SK-N-MC (cell line): ENCODE measurements around the gene ZBTB21.

ENCODE experiments used
- DNase-seq: peaks from one replicate; pipeline ENCODE4 v3.0.0-alpha.2; 2011; ENCODE audit warnings: low read depth, low spot score
- H3K27ac ChIP-seq: fragments of 200-600 bp; sonication (generic); 2 replicates; pipeline ENCODE4 v1.5.1; 2016; ENCODE audit warnings: mixed run types
- H3K36me3 ChIP-seq: fragments of 200-600 bp; sonication (generic); 2 replicates; pipeline ENCODE4 v1.6.1; 2017; ENCODE audit warnings: antibody characterized with exemption, low read length, mixed read lengths; ENCODE audit not compliant: insufficient read depth
- H3K4me3 ChIP-seq: fragments of 200-600 bp; sonication (generic); 2 replicates; pipeline ENCODE4 v1.5.1; 2016
- H3K9ac ChIP-seq: fragments of 200-600 bp; sonication (generic); 2 replicates; pipeline ENCODE4 v1.8.0; 2017; ENCODE audit warnings: mixed run types, mixed read lengths; ENCODE audit not compliant: insufficient read length
- H3K9me3 ChIP-seq: fragments of 200-600 bp; sonication (generic); 2 replicates; pipeline ENCODE4 v1.6.1; 2017; ENCODE audit warnings: low read depth, mild to moderate bottlenecking, antibody characterized with exemption, low read length, moderate library complexity, mixed read lengths
- EZH2 ChIP-seq: fragments of 200-600 bp; sonication (generic); IDR thresholded peaks from one replicate; pipeline ENCODE4 v1.6.1; 2017; ENCODE audit warnings: antibody characterized with exemption
- FOXP2 ChIP-seq: optimal IDR thresholded peaks from 2 replicates; pipeline ENCODE3; 2011; ENCODE audit warnings: mild to moderate bottlenecking, moderate library complexity; ENCODE audit not compliant: insufficient read depth; ENCODE audit errors: extremely low read length, control extremely low read depth
- POLR2AphosphoS5 ChIP-seq: IDR thresholded peaks from 2 replicates; pipeline ENCODE4 v1.6.1; 2012; ENCODE audit warnings: mild to moderate bottlenecking, low read depth, low read length, borderline replicate concordance

ZBTB21 gene

GRCh38 chr21:42007356-42007940, 2.7 kb downstream of the ZBTB21 start:
- no peak overlapping the region for H3K9ac ChIP-seq
- peaks cover 34% of the 10 kb centered on the region for H3K36me3 ChIP-seq
- TF ChIP-seq FOXP2 (no peak), POLR2AphosphoS5 (no peak)
- H3K27ac ChIP-seq: no peak overlapping the region
- DNase-seq: no peak
- H3K9me3 ChIP-seq: no peaks in the 10 kb centered on the region
- H3K4me3 ChIP-seq: no peak overlapping the region

GRCh38 chr21:42006765-42007164, 3.4 kb downstream of the ZBTB21 start:
- Histone ChIP-seq H3K27ac (no peak overlapping the region), H3K36me3 (peaks cover 41% of the 10 kb centered on the region), H3K9ac (no peak overlapping the region), H3K9me3 (no peaks in the 10 kb centered on the region), H3K4me3 (no peak overlapping the region)
- no peak for TF ChIP-seq FOXP2
- no peak for TF ChIP-seq EZH2
- no peak for TF ChIP-seq POLR2AphosphoS5
- no peak for DNase-seq

DNA sequence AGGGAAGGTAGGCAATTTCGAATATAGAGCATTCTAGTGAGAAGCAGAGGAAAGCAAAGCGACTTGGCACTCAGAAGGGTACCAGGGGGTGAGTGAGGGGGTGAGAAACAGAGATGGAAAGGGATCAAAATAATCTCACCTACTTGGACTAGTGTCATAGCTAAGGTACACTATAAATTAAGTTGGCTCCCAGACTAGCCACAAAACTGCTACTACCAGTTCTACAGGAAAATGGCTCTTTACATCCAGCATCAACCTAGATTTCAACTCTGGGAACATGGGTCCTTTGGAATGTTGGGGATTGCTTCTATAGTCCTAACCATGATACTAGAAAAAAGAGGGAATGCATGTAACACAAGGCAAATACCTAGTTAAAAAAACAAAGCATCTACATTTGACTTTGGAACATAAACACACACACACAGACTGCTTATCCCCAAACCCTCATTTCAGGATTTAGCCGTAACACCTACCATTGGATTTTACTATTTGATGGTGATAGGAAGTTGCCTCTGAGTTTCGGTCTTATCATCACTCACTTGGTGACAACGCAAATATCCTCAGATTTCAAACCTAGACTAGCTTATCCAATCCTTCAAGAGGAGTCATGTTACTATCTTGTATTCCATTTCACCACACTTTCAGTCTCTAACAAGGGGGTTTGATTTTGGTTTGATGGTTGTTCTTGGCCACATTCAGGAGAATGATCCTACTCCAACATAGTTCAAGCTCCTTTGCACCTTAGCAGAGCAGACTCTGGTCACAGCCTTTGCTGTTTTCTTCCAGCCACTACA, 5.6 kb downstream of the ZBTB21 start:
- DNase-seq: no peak
- Histone ChIP-seq H3K4me3 (no peak overlapping the region), H3K27ac (no peak overlapping the region), H3K36me3 (peaks cover 61% of the 10 kb centered on the region), H3K9ac (no peak overlapping the region), H3K9me3 (no peaks in the 10 kb centered on the region)
- no peak for TF ChIP-seq EZH2

DNA sequence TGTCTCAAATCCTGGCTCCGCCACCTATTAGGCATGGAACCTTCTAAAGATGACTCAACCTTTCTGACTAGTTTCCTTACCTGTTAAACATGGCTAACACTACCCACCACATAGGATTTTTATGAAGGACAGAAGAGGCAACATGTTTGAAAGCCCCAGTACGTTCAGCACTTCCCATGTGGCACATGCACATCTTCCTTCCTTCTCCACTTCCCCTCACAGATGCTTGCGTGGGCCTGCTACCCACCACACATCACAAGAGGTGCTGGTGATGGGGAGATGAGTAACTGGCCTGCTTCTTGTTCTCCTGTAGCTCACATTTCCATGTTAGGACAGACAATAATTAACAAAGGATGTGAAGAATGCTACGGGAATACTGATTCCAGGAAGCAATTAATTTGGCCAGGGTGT, 7.1 kb downstream of the ZBTB21 start:
- no peaks in the 10 kb centered on the region for H3K9me3 ChIP-seq
- H3K4me3 ChIP-seq: no peak overlapping the region
- no peak overlapping the region for H3K9ac ChIP-seq
- no peak for DNase-seq
- TF ChIP-seq POLR2AphosphoS5: no peak
- TF ChIP-seq EZH2: no peak
- TF ChIP-seq FOXP2: no peak
- peaks cover 69% of the 10 kb centered on the region for H3K36me3 ChIP-seq
- H3K27ac ChIP-seq: 0 out of 2 replicates have a peak overlapping the region, but pooled peaks have one; percentile 37

GRCh38 chr21:42002421-42002958, 7.7 kb downstream of the ZBTB21 start:
- no peak for TF ChIP-seq FOXP2
- no peak for TF ChIP-seq POLR2AphosphoS5
- no peak for TF ChIP-seq EZH2
- DNase-seq: no peak
- no peak overlapping the region for H3K9ac ChIP-seq
- no peaks in the 10 kb centered on the region for H3K9me3 ChIP-seq
- 0 out of 2 replicates have a peak overlapping the region, but pooled peaks have one; percentile 37 for H3K27ac ChIP-seq
- H3K4me3 ChIP-seq: no peak overlapping the region
- H3K36me3 ChIP-seq: peaks cover 69% of the 10 kb centered on the region

DNA sequence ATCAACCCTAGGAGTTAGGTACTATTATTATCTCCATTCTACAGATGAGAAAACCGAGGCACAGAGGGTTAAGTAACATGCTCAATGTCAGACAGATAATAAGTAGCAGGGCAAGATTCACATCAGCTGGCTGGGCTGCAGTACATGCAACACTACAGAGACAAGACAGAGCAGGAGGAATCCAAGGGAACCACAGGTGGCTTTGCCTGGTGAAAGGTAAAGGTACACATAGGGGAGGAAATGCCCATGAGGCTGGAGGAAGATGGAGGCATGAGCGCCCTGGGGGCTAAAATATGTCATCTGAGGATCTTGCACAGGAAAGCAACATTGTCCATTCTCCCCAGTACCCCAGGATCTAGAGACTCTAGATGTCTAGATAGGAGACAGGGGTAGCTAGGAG, 8.4 kb downstream of the ZBTB21 start:
- no peak overlapping the region for H3K9ac ChIP-seq
- H3K4me3 ChIP-seq: no peak overlapping the region
- peaks cover 69% of the 10 kb centered on the region for H3K36me3 ChIP-seq
- DNase-seq: no peak
- no peaks in the 10 kb centered on the region for H3K9me3 ChIP-seq
- no peak for TF ChIP-seq POLR2AphosphoS5
- TF ChIP-seq EZH2: no peak
- TF ChIP-seq FOXP2: no peak
- H3K27ac ChIP-seq: no peak overlapping the region

DNA sequence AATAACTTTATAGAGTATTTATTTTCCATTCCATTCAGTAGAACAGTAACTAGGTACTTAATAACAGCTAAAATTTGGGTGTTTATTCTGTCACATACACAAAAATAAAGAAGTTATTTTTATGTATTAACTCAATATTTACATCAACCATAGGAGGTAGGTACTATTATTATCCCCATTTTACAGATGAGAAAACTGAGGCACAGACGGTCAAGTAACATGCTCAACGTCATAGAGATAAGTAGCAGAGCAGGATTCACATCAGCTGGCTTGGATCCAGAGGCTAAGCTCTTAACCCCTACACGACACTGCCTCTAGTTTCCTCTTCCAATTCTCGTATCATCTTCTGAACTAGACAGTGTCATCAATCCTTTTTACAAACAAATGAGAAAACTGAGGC, 9.3 kb downstream of the ZBTB21 start:
- H3K36me3 ChIP-seq: peaks cover 73% of the 10 kb centered on the region

DNA sequence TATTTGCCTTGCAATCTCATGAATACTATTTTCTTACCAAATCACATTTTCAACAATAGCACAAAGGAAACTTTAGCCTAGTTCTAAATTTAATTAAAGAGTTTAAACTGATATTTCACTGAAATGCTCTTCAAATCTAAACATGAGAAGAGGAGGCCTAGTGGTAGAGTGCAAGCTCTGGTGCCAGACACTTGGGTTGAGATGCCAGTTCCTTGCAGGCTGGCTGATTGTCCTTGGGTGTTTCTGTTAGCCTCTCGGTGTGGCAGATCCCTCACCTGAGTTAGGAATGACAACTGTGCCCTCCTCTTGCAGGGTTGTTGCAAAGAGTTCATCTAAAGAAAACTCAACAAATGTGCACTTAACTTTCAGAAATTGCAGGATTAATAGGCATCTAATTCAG, 12.5 kb downstream of the ZBTB21 start:
- no peak for DNase-seq
- Histone ChIP-seq H3K4me3 (no peak overlapping the region), H3K27ac (no peak overlapping the region), H3K9ac (no peak overlapping the region), H3K36me3 (peaks cover 85% of the 10 kb centered on the region), H3K9me3 (no peaks in the 10 kb centered on the region)
- no peak for TF ChIP-seq FOXP2
- TF ChIP-seq EZH2: no peak

More for the DNA sequence above, 9.3 kb downstream of the ZBTB21 start:
- TF ChIP-seq POLR2AphosphoS5 (no peak), EZH2 (no peak), FOXP2 (no peak)
- H3K9ac ChIP-seq: no peak overlapping the region
- H3K27ac ChIP-seq: no peak overlapping the region
- no peak overlapping the region for H3K4me3 ChIP-seq
- no peaks in the 10 kb centered on the region for H3K9me3 ChIP-seq
- no peak for DNase-seq
